Body of pancreas (tissue), 4 donors: ENCODE results near the gene HEXB.

Experiments
- POLR2A ChIP-seq, 3 donors: fragments of 450-650 bp; IDR thresholded peaks; one replicate each; pipeline ENCODE4 v1.6.1; 2016; ENCODE audit warnings: antibody characterized with exemption in 3 of 3, mild to moderate bottlenecking in 2 of 3
- TF ChIP-seq, protein P1 (sequence below), 7 experiments: fragments of 450-650 bp in 4 of 7; fragments of 200-600 bp in 3 of 7; sonication (generic) in 3 of 7; IDR thresholded peaks; one replicate each; pipeline ENCODE4 v1.5.1; 2016 to 2019; ENCODE audit warnings: antibody characterized with exemption in 7 of 7

DNA sequence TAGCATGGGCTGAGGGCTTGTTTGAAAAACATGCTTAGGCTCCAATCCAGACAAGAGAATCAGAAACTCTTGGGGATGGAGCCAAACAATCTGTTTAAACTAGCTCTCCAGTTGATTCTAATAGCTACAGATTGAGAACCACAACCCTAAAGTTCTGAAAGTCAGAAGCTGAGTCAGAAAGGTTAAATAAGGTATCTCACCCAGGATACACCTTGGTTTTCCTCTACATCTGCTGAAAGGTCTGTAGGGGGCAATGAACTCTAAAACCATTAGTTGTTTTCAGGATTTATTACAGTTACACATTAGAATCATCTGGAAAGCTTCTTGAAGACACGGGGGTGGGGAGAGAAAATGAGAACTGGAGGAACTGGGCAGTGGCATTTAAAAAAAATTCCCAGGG is 76.2 kb downstream of the HEXB start:
- TF ChIP-seq, protein P1, sequence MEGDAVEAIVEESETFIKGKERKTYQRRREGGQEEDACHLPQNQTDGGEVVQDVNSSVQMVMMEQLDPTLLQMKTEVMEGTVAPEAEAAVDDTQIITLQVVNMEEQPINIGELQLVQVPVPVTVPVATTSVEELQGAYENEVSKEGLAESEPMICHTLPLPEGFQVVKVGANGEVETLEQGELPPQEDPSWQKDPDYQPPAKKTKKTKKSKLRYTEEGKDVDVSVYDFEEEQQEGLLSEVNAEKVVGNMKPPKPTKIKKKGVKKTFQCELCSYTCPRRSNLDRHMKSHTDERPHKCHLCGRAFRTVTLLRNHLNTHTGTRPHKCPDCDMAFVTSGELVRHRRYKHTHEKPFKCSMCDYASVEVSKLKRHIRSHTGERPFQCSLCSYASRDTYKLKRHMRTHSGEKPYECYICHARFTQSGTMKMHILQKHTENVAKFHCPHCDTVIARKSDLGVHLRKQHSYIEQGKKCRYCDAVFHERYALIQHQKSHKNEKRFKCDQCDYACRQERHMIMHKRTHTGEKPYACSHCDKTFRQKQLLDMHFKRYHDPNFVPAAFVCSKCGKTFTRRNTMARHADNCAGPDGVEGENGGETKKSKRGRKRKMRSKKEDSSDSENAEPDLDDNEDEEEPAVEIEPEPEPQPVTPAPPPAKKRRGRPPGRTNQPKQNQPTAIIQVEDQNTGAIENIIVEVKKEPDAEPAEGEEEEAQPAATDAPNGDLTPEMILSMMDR (IDR thresholded peaks at IDR 0.05) = no peak
- no peak for TF ChIP-seq POLR2A (IDR thresholded peaks at IDR 0.05)
